ENCODE results near the gene CGRRF1.

CGRRF1 gene

DNA sequence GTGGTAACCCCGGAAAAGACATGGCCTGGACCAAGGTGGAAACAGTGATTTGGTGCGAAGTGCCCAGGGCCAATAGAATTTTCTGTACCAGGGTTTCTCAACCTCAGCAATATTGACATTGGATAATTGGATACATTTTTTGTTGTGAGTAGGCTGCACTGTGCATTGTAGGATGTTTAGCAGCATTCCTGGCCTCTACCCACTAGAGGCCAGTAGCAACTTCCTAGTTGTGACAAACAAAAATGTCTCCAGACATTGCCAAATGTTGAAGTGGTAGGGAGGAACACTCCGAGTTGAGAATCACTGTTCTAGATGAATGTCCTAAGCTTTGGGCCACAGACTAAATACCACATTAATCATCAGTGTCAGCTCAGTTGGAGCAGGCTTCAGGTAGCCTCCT, 6.2 kb upstream of the CGRRF1 start:
- no peaks in the 10 kb centered on the region for H3K9me3 Mint-ChIP-seq (ENCODE audit: low read depth)

GRCh38 chr14:54512393-54512792, 2.7 kb downstream of the CGRRF1 start:
- peaks cover 54% of the 10 kb centered on the region for H3K4me1 Mint-ChIP-seq (ENCODE audit: low read depth)
- peaks cover 20% of the 10 kb centered on the region for H3K36me3 Mint-ChIP-seq
- no peak overlapping the region for H3K27ac Mint-ChIP-seq
- peaks cover 5% of the 10 kb centered on the region for H3K9me3 Mint-ChIP-seq (ENCODE audit: low read depth)
- no peak overlapping the region for H3K4me3 Mint-ChIP-seq
- H3K27me3 Mint-ChIP-seq = no peaks in the 10 kb centered on the region

More for the DNA sequence above, 6.2 kb upstream of the CGRRF1 start:
- no peak overlapping the region for H3K4me3 Mint-ChIP-seq
- H3K27ac Mint-ChIP-seq = no peak overlapping the region
- peaks cover 9% of the 10 kb centered on the region for H3K27me3 Mint-ChIP-seq
- no peaks in the 10 kb centered on the region for H3K4me1 Mint-ChIP-seq (ENCODE audit: low read depth)
- no peaks in the 10 kb centered on the region for H3K36me3 Mint-ChIP-seq

- Mint-ChIP-seq H3K4me1 (ENCODE audit: low read depth) (peaks cover 50% of the 10 kb centered on the region), H3K9me3 (ENCODE audit: low read depth) (peaks cover 5% of the 10 kb centered on the region), H3K36me3 (peaks cover 26% of the 10 kb centered on the region), H3K27ac (no peak overlapping the region), H3K4me3 (no peak overlapping the region), H3K27me3 (no peaks in the 10 kb centered on the region)
Measured at GRCh38 chr14:54515670-54516069, 6.0 kb downstream of the CGRRF1 start.

GRCh38 chr14:54516709-54517108, 7.0 kb downstream of the CGRRF1 start:
- H3K27ac Mint-ChIP-seq = no peak overlapping the region
- H3K4me3 Mint-ChIP-seq = no peak overlapping the region
- peaks cover 5% of the 10 kb centered on the region for H3K9me3 Mint-ChIP-seq (ENCODE audit: low read depth)
- peaks cover 26% of the 10 kb centered on the region for H3K36me3 Mint-ChIP-seq
- H3K27me3 Mint-ChIP-seq = no peaks in the 10 kb centered on the region
- peaks cover 40% of the 10 kb centered on the region for H3K4me1 Mint-ChIP-seq (ENCODE audit: low read depth)

DNA sequence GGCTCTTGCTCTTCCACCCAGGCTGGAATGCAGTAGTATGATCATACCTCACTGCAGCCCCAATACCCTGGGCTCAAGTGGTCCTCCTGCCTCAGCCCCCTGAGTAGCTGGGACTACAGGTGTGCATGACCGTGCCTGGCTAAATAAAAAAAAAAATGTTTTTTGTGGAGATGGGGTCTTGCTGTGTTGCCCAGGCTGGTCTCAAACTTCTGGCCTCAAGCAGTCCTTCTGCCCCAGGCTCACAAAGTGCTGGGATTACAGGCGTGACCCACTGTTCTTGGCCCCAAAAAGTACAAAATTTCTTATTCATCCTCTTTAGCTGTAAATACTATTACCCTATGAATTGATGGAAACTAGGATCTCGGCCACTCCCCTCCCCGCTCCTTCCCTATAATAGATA, 14.7 kb downstream of the CGRRF1 start:
- Mint-ChIP-seq H3K4me3 (no peak overlapping the region), H3K4me1 (ENCODE audit: low read depth) (peaks cover 3% of the 10 kb centered on the region), H3K27me3 (no peaks in the 10 kb centered on the region), H3K9me3 (ENCODE audit: low read depth) (no peaks in the 10 kb centered on the region), H3K27ac (no peak overlapping the region), H3K36me3 (peaks cover 16% of the 10 kb centered on the region)

DNA sequence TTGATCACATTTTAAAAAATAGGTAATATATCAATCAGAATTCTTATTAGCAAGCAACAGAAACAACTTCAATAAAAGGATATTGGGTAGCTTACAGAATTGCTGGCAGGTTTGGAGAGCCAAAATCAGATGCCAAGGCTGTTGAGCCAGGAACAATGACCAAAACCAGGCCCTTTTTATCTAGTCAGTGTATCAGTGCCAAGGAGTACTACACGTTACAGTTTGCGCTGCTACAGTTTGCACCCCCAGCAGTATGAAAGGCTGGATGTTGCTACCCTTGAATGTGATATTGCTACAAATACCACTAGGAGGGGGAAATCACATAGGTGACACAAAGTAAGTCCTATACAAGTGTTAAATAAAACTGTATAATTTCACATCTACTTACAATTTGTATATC, 19.3 kb downstream of the CGRRF1 start:
- H3K36me3 Mint-ChIP-seq = peaks cover 8% of the 10 kb centered on the region
- H3K27me3 Mint-ChIP-seq = no peaks in the 10 kb centered on the region
- no peaks in the 10 kb centered on the region for H3K4me1 Mint-ChIP-seq (ENCODE audit: low read depth)
- H3K27ac Mint-ChIP-seq = no peak overlapping the region
- no peaks in the 10 kb centered on the region for H3K9me3 Mint-ChIP-seq (ENCODE audit: low read depth)
- H3K4me3 Mint-ChIP-seq = no peak overlapping the region

DNA sequence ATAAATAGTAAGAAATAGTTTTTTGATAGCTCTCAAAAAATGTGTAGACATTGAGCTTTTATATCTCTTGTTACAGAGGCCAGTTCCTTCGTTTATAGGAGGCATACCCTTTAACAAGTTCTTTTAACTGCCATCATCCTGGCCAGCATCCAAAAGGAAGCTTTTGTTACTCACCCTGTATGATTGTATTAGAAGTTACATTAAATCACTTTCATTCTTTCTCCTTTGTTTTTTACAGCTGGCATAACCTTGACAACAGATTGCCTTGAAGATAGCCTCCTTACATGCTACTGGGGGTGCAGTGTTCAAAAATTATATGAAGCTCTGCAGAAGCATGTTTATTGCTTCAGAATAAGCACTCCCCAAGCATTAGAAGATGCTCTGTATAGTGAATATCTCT, 20.1 kb downstream of the CGRRF1 start:
- Mint-ChIP-seq H3K27me3 (no peaks in the 10 kb centered on the region), H3K4me1 (ENCODE audit: low read depth) (no peaks in the 10 kb centered on the region), H3K36me3 (peaks cover 10% of the 10 kb centered on the region), H3K27ac (no peak overlapping the region), H3K4me3 (no peak overlapping the region), H3K9me3 (ENCODE audit: low read depth) (no peaks in the 10 kb centered on the region)

- H3K27me3 Mint-ChIP-seq = no peaks in the 10 kb centered on the region
- no peaks in the 10 kb centered on the region for H3K4me1 Mint-ChIP-seq (ENCODE audit: low read depth)
- peaks cover 13% of the 10 kb centered on the region for H3K36me3 Mint-ChIP-seq
- H3K4me3 Mint-ChIP-seq = no peak overlapping the region
- no peak overlapping the region for H3K27ac Mint-ChIP-seq
- no peaks in the 10 kb centered on the region for H3K9me3 Mint-ChIP-seq (ENCODE audit: low read depth)
Measured at GRCh38 chr14:54532111-54533012, 22.7 kb downstream of the CGRRF1 start.

GRCh38 chr14:54533100-54533499, 23.4 kb downstream of the CGRRF1 start:
- no peak overlapping the region for H3K27ac Mint-ChIP-seq
- H3K27me3 Mint-ChIP-seq = no peaks in the 10 kb centered on the region
- no peaks in the 10 kb centered on the region for H3K4me1 Mint-ChIP-seq (ENCODE audit: low read depth)
- H3K4me3 Mint-ChIP-seq = no peak overlapping the region
- H3K36me3 Mint-ChIP-seq = peaks cover 11% of the 10 kb centered on the region
- no peaks in the 10 kb centered on the region for H3K9me3 Mint-ChIP-seq (ENCODE audit: low read depth)

DNA sequence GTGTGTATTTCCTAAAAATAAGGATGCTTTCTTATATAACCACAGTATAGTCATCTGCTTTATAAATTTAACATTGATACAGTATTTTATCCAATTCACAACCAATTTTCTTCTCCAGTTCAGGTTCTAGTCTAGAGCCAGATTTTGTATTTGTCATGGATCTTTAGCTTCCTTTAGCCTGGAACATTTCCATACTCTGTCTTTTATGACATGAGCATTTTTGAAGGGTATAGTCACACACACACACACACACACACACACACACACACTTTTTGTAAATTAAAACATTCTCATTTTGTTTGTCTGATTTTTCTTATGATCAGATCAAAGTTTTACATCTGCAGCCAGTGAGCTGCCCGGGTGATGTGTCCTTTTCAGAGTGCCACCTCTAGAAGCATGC, 25.4 kb downstream of the CGRRF1 start:
- no peaks in the 10 kb centered on the region for H3K4me1 Mint-ChIP-seq (ENCODE audit: low read depth)
- no peak overlapping the region for H3K27ac Mint-ChIP-seq
- no peaks in the 10 kb centered on the region for H3K9me3 Mint-ChIP-seq (ENCODE audit: low read depth)
- H3K27me3 Mint-ChIP-seq = no peaks in the 10 kb centered on the region
- H3K36me3 Mint-ChIP-seq = peaks cover 9% of the 10 kb centered on the region
- H3K4me3 Mint-ChIP-seq = no peak overlapping the region

- H3K9me3 Mint-ChIP-seq (ENCODE audit: low read depth) = no peaks in the 10 kb centered on the region
- no peak overlapping the region for H3K4me3 Mint-ChIP-seq
- no peak overlapping the region for H3K27ac Mint-ChIP-seq
- H3K36me3 Mint-ChIP-seq = peaks cover 9% of the 10 kb centered on the region
- H3K4me1 Mint-ChIP-seq (ENCODE audit: low read depth) = no peaks in the 10 kb centered on the region
- H3K27me3 Mint-ChIP-seq = no peaks in the 10 kb centered on the region
Measured at GRCh38 chr14:54535646-54536045, 25.9 kb downstream of the CGRRF1 start.

DNA sequence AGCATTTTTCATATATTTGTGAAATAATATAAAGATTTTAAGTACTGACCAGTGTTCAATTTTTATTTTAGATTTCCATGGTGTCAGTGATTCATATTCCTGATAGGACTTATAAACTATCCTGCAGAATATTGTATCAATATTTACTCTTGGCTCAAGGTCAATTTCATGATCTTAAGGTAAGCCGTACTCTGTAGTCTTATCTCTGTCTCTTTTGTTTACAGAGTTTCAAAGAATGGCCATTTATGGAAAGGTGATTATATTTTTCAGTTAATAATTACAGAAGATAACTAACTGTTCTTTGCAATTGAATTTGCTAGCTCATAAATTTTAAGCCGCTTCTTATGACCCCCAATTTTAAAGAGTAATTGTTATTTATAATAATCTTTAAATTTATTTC, 27.9 kb downstream of the CGRRF1 start:
- no peaks in the 10 kb centered on the region for H3K9me3 Mint-ChIP-seq (ENCODE audit: low read depth)
- no peak overlapping the region for H3K27ac Mint-ChIP-seq
- no peaks in the 10 kb centered on the region for H3K27me3 Mint-ChIP-seq
- no peaks in the 10 kb centered on the region for H3K4me1 Mint-ChIP-seq (ENCODE audit: low read depth)
- peaks cover 7% of the 10 kb centered on the region for H3K36me3 Mint-ChIP-seq
- H3K4me3 Mint-ChIP-seq = no peak overlapping the region

DNA sequence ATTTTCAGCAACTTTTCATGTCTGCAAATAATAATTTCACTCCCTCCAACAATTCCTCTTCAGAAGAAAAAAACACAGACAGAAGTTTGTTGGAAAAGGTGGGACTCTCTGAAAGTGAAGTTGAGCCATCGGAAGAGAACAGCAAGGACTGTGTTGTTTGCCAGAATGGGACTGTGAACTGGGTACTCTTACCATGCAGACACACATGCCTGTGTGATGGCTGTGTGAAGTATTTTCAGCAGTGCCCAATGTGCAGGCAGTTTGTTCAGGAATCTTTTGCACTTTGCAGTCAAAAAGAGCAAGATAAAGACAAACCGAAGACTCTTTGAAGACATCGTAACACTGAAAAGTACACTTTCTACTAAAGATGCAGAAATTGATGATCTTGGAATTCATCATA, 28.3 kb downstream of the CGRRF1 start:
- Mint-ChIP-seq H3K4me1 (ENCODE audit: low read depth) (no peaks in the 10 kb centered on the region), H3K27me3 (no peaks in the 10 kb centered on the region), H3K4me3 (no peak overlapping the region), H3K36me3 (peaks cover 7% of the 10 kb centered on the region), H3K27ac (no peak overlapping the region), H3K9me3 (ENCODE audit: low read depth) (no peaks in the 10 kb centered on the region)

DNA sequence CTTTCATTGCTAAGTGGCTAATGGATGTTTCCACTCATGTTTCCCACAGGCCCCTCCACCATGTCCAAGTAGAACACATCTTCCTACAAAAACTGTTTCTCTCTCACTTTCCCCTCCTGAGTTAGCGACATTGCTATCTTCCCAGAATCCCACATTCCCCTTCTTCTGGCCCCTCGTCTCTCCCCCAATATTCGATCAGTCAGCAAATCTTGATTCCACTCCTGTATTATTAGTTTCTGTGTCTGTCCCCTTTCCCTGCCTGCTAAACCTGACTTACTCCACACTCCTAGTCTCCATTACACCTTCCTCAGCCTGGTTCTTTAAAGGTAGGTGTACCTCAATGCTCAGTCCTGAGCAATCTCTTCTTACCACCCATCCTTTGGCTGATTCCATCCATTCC, 37.9 kb downstream of the CGRRF1 start:
- no peaks in the 10 kb centered on the region for H3K9me3 Mint-ChIP-seq (ENCODE audit: low read depth)
- H3K27ac Mint-ChIP-seq = no peak overlapping the region

GRCh38 chr14:54548491-54548890, 38.8 kb downstream of the CGRRF1 start:
- H3K4me3 Mint-ChIP-seq = no peak overlapping the region
- H3K9me3 Mint-ChIP-seq (ENCODE audit: low read depth) = no peaks in the 10 kb centered on the region

More for the DNA sequence above, 37.9 kb downstream of the CGRRF1 start:
- no peak overlapping the region for H3K4me3 Mint-ChIP-seq
- H3K27me3 Mint-ChIP-seq = peaks cover 2% of the 10 kb centered on the region
- no peaks in the 10 kb centered on the region for H3K36me3 Mint-ChIP-seq
- no peaks in the 10 kb centered on the region for H3K4me1 Mint-ChIP-seq (ENCODE audit: low read depth)

DNA sequence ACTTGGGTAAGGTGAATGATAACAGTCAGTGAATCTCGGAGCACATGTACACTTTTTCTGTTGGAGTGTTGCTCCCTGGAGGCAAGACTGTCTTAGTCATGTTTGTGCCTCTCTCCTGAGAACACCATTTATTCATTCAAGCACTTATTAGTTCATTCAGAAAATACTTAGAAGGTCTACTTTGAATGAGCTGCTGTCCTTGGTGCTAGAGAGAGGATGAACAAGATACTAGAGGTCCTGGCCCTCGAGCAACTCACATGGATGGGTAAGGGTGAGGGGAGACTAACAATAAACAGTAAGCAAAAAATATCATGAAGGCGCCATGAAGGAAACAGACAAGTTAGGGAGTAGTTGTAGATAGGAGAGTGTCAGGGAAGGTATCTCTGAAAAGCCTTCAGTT, 40.2 kb downstream of the CGRRF1 start:
- Mint-ChIP-seq H3K27ac (no peak overlapping the region), H3K36me3 (no peaks in the 10 kb centered on the region)

More at GRCh38 chr14:54548491-54548890, 38.8 kb downstream of the CGRRF1 start:
- no peaks in the 10 kb centered on the region for H3K4me1 Mint-ChIP-seq (ENCODE audit: low read depth)
- H3K36me3 Mint-ChIP-seq = no peaks in the 10 kb centered on the region
- peaks cover 2% of the 10 kb centered on the region for H3K27me3 Mint-ChIP-seq
- H3K27ac Mint-ChIP-seq = no peak overlapping the region

More for the DNA sequence above, 40.2 kb downstream of the CGRRF1 start:
- H3K4me3 Mint-ChIP-seq = no peak overlapping the region
- no peaks in the 10 kb centered on the region for H3K9me3 Mint-ChIP-seq (ENCODE audit: low read depth)
- H3K4me1 Mint-ChIP-seq (ENCODE audit: low read depth) = no peaks in the 10 kb centered on the region
- H3K27me3 Mint-ChIP-seq = peaks cover 4% of the 10 kb centered on the region

Measured in activated naive CD8-positive, alpha-beta T cell (primary cell).